Measurements from ENCODE around the gene ID3.

ID3 gene

DNA sequence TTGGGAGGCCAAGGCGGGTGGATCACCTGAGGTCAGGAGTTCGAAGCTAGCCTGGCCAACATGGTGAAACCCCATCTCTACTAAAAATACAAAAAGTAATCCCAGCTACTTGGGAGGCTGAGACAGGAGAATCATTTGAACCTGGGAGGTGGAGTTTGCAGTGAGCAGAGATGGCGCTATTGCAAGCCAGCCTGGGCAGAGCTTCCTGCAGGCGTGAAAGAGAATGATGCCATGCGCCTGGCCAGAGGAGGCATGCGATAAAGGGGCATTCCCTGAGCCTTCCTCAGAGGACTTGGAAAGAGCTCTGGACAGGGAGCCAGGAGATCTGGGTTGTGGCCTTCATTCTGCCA, 31.4 kb downstream of the ID3 start:
- no peak for DNase-seq (ENCODE audit: low spot score)

GRCh38 chr1:23527366-23527765, 31.9 kb downstream of the ID3 start:
- no peak for DNase-seq (ENCODE audit: low spot score)

DNA sequence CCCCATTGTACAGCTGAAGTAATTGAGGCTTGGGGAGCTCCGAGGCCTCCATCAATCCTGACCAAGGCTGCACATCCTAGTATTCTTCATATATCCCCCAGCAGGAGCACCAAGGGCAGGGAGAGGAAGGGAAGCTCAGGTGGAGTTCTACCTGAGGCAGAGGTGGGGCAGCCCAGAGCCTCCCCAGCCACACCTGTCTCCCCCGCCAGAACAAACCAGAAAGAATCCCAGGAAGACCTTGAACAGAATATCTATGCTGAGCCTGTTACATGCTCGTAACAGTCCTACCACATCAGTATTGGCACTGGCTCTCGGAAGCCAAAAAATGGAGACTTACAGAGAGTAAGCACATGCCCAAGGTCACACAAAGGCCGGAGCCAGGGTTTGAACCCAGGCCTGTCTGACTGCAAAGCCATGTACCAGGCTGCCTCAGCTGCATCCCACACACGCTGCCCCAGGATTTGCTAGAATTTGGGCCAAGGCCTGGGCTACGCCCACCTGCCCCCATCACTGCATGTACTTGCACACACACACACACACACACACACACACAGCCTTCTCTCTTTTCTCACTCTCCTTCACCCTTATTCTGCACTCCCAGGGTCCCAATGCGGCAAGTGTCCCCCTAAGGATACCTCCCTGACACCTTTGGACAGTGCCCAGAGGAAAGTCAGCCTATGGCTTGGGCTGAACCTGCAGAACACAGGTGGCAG, 32.8 kb downstream of the ID3 start:
- DNase-seq (ENCODE audit: low spot score): no peak

- no peak for DNase-seq (ENCODE audit: low spot score)
These were observed 33.6 kb downstream of the ID3 start for GRCh38 chr1:23525558-23526250.

- no peak for DNase-seq (ENCODE audit: low spot score)
These were observed 34.4 kb downstream of the ID3 start for GRCh38 chr1:23524716-23525401.

DNA sequence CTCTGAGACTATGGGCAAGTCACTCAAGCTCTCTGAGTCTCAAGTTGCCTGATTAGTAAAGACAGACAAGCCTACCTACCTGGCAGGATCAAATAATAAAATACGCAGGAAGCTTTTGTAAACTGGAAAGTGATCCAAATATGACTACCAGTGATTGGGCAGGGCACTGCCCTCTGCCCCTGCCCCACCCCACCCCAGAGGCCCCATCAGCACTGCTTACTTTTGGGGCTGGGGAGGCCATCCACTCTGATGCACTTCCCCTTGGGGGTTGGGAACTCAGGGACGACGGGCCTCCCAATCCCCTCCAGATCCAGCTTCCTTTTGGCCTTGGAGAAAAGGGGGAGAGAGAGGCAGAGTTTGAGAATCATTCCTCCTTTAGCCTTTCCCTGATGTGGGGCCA, 35.1 kb downstream of the ID3 start:
- DNase-seq (ENCODE audit: low spot score): no peak

GRCh38 chr1:23522244-23522982, 36.9 kb downstream of the ID3 start:
- DNase-seq (ENCODE audit: low spot score): no peak

DNA sequence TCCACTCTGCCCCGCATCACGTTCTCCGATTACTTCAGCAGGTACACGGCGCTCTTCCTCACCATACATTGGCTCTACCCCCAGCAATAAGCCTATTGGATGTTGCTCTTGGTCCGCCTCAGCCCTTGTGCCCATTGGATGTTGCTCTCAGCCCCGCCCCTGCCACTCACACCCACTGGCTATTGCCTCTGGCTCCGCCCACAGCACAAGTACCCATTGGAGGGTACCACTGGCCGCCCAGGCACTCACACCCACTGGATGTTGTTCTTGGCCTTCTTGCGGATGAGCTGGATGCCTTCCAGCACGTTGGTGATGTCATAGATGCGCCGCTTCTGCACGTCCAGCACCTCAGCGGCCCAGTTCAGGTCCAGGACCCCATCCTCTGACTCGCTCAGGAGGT, 37.7 kb downstream of the ID3 start:
- peak; percentile 45 for DNase-seq (ENCODE audit: low spot score)

- no peak for DNase-seq (ENCODE audit: low spot score)
These were observed 41.7 kb downstream of the ID3 start for GRCh38 chr1:23517581-23517980.

DNA sequence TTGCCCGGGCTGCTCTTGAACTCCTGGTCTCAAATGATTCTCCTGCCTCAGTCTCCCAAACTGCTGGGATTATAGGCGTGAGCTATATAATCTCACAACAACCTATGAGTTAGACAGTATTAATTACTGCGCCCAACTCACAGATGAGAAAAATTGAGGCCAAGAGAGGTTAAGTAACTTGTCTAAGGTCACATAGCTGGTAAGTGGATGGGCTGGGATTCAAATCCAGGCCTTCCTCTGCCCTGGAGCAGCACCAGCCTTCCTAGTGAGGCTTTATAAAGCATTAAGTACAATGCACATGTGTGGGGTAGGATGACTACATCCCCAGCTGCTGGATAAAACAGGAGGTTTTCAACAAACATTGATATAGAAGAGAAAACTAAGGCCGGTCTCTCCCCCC, 43.4 kb downstream of the ID3 start:
- DNase-seq (ENCODE audit: low spot score): no peak

DNA sequence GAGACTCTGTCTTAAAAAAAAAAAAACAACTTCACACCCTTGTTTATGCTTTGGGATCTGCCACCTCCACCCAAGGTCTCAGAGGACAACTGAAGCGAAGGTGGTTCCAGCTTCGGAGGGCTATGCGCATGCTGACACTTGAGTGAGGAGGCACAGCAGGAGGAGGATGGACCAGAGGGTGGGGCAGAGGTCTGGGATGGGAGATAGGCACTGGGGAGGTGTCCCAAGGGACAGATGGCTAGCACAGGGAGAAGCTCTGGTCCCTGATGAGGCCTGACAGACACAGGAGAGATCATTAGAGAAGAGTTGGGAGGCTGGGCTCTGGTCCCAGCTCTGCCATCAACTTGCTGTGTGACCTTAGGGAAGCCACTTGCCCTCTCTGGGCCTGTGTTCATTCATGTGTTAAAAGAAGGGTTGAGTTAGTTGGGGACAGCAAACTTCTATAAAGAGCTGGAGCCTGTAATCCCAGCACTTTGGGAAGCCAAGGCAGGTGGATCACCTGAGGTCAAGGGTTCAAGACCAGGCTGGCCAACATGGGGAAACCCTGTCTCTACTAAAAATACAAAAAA, 45.1 kb downstream of the ID3 start:
- no peak for DNase-seq (ENCODE audit: low spot score)

DNA sequence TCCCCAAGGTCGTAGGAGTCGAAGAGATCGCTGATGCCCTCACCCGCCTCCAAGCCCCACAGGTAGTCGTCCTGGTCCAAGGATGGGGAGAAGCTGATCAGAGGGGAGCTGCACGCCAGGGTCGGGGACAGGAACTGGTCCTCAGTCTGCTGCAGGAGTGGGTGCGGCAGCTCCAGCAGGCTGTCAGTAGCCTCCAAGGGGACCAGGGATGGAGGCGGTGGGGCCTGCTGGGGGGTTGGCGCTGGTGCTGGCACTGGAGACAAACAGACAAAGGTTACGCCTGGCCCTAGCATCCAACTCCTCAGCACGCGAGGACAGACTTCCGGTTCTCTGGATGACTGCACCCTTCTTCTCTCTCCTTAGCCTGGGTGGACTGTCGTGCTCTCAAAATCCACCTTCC, 49.4 kb downstream of the ID3 start:
- DNase-seq (ENCODE audit: low spot score): no peak
